HL-60 (cell line): ENCODE results near the gene TPI1.

Experiments used
- DNase-seq, 2 experiments: peaks; one replicate each; pipeline ENCODE4 v3.0.0-alpha.2; 2010 to 2020; ENCODE audit warnings: low read depth in 1 of 2, low spot score in 1 of 2
- H3K27ac ChIP-seq: fragments of 250-450 bp; sonication (Bioruptor Pico); replicated peaks from 2 replicates; pipeline ENCODE4 v1.5.1; 2020; ENCODE audit warnings: mild to moderate bottlenecking, moderate library complexity
- H3K27me3 ChIP-seq: fragments of 250-450 bp; sonication (Bioruptor Pico); 2 replicates; pipeline ENCODE4 v1.5.1; 2021; ENCODE audit warnings: mild to moderate bottlenecking, moderate library complexity; ENCODE audit not compliant: insufficient read depth, poor library complexity, severe bottlenecking
- H3K4me3 ChIP-seq: replicated peaks from 2 replicates; pipeline ENCODE4 v1.5.1; 2011; ENCODE audit warnings: mild to moderate bottlenecking, control low read depth, low read length; ENCODE audit not compliant: insufficient read depth
- GABPA ChIP-seq: IDR thresholded peaks from 2 replicates; pipeline ENCODE4 v1.6.1; 2012; ENCODE audit warnings: low read depth
- POLR2AphosphoS5 ChIP-seq: IDR thresholded peaks from 2 replicates; pipeline ENCODE4 v1.6.1; 2012; ENCODE audit warnings: low read depth
- SPI1 ChIP-seq: IDR thresholded peaks from 2 replicates; pipeline ENCODE4 v1.6.1; 2012; ENCODE audit warnings: low read depth, mild to moderate bottlenecking, borderline replicate concordance
- TF ChIP-seq, protein P1 (sequence below): IDR thresholded peaks from one replicate; pipeline ENCODE4 v1.5.1; 2011; ENCODE audit warnings: low read length, control low read depth, inconsistent platforms; ENCODE audit not compliant: insufficient read depth
- TF ChIP-seq, protein P2 (sequence below): IDR thresholded peaks from 2 replicates; pipeline ENCODE4 v1.6.1; 2012; ENCODE audit warnings: low read depth; ENCODE audit not compliant: insufficient replicate concordance

The TPI1 gene

DNA sequence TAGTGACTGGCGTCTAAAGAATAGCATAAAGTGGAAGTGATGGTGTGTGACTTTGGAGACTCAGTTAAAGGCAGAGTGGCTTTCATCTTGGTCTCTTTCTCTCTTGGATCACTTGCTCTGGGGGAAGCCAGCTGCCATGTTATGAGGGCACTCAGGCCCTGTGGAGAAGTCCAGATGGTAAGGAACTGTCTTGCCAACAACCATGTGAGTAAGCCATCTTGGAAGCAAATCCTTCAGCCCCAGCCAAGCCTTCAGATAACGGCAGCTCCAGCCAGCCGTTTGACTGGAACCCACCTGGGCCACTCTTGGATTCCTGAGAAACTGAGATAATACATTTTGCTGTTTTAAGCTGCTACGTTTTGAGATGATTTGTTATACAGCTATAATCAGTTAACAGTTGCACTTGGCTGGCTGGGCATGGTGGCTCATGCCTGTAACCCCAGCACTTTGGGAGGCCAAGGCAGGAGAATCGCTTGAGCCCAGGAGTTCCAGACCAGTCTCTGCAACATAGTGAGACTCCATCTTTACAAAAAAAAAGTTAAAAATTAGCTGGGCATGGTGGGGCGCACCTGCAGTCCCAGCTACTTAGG is 29.6 kb downstream of the TPI1 start:
- no peak for TF ChIP-seq SPI1
- TF ChIP-seq, protein P1, sequence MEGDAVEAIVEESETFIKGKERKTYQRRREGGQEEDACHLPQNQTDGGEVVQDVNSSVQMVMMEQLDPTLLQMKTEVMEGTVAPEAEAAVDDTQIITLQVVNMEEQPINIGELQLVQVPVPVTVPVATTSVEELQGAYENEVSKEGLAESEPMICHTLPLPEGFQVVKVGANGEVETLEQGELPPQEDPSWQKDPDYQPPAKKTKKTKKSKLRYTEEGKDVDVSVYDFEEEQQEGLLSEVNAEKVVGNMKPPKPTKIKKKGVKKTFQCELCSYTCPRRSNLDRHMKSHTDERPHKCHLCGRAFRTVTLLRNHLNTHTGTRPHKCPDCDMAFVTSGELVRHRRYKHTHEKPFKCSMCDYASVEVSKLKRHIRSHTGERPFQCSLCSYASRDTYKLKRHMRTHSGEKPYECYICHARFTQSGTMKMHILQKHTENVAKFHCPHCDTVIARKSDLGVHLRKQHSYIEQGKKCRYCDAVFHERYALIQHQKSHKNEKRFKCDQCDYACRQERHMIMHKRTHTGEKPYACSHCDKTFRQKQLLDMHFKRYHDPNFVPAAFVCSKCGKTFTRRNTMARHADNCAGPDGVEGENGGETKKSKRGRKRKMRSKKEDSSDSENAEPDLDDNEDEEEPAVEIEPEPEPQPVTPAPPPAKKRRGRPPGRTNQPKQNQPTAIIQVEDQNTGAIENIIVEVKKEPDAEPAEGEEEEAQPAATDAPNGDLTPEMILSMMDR = no peak
- TF ChIP-seq, protein P2, sequence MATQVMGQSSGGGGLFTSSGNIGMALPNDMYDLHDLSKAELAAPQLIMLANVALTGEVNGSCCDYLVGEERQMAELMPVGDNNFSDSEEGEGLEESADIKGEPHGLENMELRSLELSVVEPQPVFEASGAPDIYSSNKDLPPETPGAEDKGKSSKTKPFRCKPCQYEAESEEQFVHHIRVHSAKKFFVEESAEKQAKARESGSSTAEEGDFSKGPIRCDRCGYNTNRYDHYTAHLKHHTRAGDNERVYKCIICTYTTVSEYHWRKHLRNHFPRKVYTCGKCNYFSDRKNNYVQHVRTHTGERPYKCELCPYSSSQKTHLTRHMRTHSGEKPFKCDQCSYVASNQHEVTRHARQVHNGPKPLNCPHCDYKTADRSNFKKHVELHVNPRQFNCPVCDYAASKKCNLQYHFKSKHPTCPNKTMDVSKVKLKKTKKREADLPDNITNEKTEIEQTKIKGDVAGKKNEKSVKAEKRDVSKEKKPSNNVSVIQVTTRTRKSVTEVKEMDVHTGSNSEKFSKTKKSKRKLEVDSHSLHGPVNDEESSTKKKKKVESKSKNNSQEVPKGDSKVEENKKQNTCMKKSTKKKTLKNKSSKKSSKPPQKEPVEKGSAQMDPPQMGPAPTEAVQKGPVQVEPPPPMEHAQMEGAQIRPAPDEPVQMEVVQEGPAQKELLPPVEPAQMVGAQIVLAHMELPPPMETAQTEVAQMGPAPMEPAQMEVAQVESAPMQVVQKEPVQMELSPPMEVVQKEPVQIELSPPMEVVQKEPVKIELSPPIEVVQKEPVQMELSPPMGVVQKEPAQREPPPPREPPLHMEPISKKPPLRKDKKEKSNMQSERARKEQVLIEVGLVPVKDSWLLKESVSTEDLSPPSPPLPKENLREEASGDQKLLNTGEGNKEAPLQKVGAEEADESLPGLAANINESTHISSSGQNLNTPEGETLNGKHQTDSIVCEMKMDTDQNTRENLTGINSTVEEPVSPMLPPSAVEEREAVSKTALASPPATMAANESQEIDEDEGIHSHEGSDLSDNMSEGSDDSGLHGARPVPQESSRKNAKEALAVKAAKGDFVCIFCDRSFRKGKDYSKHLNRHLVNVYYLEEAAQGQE = no peak
- no peak for TF ChIP-seq GABPA
- TF ChIP-seq POLR2AphosphoS5 = no peak
- Histone ChIP-seq H3K27ac (no peak overlapping the region), H3K27me3 (no peaks in the 10 kb centered on the region), H3K4me3 (no peak overlapping the region)
- no peak for DNase-seq

DNA sequence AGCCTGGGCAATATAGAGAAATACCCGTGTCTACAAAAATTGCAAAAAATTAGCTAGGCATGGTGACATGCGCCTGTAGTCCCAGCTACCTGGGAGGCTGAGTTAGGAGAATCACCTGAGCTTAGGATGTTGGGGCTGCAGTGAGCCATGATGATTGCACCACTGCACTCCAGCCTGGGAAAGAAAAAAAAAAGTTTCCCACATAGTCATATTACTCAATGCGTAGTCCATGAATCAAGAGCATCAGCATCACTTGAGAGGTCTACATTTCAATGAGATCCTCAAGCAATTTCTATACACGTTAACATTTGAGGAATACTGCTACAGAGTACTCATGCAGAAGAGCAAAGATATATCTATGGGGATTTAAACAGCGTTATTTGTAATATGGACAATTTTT is 32.1 kb downstream of the TPI1 start:
- no peak for DNase-seq
- Histone ChIP-seq H3K27me3 (no peaks in the 10 kb centered on the region), H3K27ac (no peak overlapping the region; the same call in 1 of the 2 replicates), H3K4me3 (no peak overlapping the region)
- TF ChIP-seq, protein P1 = no peak
- TF ChIP-seq POLR2AphosphoS5 (no peak), SPI1 (no peak), GABPA (no peak)
- TF ChIP-seq, protein P2 = no peak

DNA sequence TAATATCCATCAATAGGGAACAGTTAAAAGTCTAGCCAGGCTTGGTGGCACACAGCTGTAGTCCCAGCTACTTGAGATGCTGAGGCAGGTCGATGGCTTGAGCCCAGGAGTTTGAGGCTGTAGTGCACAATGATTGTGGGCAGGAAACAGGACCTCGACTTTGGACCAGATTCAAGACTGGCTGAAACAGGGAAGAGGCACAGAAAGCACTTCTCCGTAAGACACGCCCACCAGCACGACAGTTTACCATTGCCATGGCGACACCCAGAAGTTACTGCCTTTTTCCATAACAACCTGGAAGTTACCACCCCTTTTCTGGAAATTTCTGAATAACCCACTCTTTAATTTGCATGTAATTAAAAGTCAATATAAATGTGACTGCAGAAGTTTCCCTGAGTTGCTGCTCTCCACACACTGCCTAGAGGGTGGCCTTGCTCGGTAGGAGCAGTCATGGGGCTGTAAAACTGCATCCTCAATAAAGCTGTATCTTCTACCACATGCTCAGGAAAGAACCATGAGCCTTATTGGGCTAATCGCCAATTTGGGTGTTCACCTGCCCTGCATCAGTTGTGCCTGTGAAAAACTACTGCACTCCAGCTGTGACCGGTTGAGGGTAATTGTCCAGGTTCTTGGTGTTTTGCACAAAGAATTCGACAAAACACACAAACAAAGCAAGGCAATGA is 32.6 kb downstream of the TPI1 start:
- peak overlapping the region; percentile 70 for H3K27ac ChIP-seq
- H3K27me3 ChIP-seq = no peaks in the 10 kb centered on the region
- peak; percentile 49 to 85 for DNase-seq
- TF ChIP-seq POLR2AphosphoS5 (no peak; the same call in 1 of the 2 replicates), SPI1 (no peak; the same call in 1 of the 2 replicates), GABPA (no peak)
- TF ChIP-seq, protein P2 = no peak
- TF ChIP-seq, protein P1 = no peak
- H3K4me3 ChIP-seq = no peak overlapping the region
